CD4-positive, alpha-beta T cell treated with Interleukin-10 for 1 hour (primary cell): ENCODE data around the gene ACP3.
"Not testable (repeated sequence)": the region's sequence is repeated elsewhere in the genome, so short reads cannot be mapped to it uniquely, and the experiment has no call there.

Experiments
- DNase-seq: peaks from one replicate; pipeline ENCODE4 v3.0.0-alpha.2; 2020

The ACP3 gene

DNA sequence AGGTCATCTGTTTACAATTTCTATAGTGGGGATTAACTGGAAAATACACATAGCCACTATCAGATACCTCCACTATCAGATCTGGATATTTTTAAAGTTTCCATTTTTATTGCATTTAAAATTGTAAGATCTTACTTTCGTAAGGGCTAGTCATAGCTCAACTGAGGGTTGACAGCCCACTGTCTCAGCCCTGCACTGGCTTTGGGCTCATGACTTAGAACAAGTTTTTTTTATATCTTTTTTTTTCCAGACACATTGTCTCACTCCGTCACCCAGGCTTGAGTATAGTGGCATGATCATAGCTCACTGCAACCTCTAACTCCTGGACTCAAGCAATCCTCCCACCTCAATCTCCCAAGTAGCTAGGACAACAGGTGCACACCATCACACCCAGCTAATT lies 51.3 kb downstream of the ACP3 start:
- DNase-seq, result no peak

DNA sequence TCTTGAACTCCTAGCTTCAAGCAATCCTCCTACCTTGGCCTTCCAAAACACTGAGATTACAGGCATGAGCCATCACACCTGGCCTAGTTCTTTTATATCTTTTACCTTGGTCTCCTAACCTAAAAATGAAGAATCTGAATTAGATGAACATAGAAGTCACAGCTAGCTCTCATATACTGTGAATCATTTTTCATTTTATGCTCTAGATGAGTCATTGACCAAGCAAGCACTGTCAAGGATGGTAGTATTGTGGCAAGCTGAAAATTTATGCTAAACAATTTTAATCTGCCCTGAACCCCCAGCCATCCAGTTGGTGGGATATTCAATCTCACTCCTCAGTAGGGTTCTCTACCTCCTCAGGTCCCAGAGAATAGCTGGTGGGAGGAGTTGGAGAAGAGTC lies 51.8 kb downstream of the ACP3 start:
- no peak for DNase-seq

DNA sequence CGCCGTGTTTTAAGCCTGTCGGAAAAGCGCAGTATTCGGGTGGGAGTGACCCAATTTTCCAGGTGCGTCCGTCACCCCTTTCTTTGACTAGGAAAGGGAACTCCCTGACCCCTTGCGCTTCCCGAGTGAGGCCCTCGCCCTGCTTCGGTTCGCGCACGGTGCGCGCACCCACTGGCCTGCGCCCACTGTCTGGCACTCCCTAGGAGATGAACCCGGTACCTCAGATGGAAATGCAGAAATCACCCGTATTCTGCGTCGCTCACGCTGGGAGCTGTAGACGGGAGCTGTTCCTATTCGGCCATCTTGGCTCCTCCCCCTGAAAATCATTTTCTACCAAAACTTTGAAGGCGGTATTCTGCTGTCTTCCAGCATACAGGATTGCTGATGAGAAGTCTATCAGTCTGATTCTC lies 59.7 kb downstream of the ACP3 start:
- not testable (repeated sequence) for DNase-seq

DNA sequence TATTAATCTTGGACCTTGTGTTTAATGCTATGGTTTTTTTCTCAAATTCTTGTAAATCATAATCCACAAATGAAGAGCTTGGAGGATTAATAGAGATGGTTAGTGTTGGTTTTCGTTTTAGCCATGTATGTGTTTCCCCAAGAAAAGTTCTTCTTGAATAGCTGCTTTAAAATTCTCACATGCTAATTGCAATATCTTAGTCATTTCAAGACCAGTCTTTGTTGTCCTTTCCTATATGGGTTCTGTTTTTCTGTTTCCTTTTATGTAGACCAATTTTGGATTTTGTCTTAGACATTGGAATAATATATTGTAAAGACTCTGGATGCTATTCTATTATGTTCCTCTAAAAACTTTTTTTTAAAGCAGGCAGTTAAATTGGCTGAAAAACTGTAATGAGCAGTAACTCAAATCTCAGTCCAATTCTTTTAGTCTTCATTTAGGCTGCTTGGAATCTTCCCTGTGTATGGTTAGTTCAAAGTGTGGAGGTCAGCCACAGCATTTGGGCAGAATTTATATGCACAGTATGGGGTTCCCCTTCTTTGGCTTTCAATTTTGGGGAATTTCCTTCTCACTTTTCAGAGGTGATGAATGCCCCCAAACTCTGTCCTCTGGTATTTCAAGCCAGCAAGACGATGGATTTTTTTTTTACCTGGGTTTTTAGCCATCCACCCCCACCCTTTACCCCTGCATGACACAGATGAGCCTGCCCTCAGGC lies 61.0 kb downstream of the ACP3 start:
- DNase-seq, result no peak

DNA sequence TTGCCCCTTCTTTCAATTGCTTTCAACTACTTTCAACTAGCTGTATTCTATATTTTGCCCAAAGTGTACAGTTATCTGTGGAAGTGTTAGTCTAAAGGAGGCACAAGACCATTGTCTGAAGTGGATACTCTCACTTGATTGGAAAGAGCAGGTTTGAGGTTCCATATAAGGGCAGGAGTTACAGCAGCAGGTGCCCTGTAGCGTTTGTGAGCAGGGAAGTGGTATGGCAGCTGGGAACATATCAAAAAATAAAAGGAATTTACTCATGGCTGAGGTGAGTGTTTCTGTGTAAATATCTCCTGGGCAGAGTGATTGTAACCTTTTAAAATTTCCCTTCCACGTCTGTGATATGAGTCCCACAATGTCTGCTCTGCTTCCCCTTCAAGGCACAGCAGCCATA lies 61.6 kb downstream of the ACP3 start:
- no peak for DNase-seq

DNA sequence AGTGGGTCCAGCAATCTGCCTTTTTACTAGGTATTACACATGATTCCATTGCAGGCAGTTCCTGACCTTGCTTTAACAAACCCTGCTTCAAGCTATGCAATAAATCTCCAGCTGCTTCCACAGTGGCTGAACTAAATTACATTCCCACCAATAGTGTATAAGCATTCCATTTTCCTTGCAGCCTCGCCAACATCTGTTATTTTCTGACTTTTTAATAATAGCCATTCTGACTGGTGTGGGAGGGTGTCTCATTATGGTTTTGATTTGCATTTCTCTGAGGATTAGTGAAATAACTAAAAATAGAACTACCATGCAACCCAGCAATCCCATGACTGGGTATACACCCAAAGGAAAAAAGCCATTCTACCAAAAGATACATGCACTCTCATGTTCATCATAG lies 63.7 kb downstream of the ACP3 start:
- no peak for DNase-seq

DNA sequence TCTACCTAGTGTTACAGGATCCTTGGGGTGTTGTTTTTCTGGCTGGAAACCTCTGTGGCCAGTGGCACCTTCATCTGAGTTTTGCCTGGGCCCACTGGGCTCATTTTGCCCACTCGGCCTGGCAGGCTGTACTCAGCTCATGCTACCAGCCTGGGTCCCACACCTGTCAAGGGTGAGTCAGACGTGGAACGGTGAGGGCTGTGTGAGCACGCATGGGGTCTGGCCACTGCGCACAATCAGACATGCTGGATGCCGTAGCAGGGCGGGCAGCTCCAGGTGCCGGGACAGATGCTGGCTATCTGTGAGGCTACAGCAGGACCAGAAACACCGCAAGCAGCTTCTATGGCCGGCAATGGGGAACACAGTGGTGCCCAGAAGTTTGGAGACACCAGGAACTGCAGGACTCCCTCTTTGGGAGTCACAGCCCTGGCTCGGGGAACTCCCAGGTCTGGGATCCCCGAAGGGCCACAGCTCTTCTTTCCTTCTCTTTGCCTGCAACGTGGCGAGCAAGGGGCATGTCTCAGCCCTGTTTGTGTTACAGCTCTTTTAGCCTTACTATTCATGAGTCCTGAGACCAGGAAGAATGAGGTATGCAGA lies 64.2 kb downstream of the ACP3 start:
- no peak for DNase-seq

DNA sequence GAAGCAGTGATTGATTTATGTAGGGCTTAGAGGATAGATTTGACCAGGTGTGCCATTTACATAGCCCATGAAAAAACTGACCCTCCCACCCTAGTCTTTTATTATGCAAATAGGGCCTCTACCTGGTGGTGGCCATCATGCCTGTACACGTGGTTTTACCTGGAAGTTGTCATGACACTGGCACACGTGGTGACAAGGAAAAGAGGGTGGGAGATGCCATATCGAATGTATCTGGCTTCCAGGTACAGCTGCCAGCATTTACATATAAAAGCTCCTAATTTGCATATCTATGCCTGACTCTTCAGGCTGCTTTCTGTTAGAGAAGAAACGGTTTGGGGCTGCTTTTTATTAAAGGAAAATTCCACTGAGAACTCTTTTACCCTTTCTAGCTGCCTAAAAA lies 65.1 kb downstream of the ACP3 start:
- no peak for DNase-seq

DNA sequence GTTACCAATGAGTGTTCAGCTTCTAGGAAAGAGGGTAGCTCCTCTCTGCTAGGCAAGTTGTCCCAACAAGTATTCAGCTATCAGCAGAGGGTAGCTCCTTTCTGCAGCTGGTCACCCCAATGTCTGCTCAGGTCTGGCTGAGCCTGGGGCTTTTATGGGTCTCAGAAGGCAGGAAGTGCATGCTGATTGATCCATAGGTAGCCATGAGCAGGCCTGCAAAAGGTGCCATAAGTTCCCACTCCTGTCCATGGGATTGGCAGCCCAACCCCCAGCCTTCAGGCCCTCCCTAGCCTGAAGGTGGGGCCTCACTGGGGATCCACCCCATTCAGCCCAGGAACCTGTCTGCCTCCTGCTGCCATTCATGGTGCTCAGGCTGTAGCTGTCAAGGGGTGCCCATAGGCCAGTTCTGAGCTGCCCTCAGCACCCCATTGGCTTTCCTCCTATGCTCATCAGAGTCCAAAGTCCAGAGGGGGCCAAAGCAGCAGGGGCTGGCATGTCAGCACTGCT lies 65.5 kb downstream of the ACP3 start:
- no peak for DNase-seq

DNA sequence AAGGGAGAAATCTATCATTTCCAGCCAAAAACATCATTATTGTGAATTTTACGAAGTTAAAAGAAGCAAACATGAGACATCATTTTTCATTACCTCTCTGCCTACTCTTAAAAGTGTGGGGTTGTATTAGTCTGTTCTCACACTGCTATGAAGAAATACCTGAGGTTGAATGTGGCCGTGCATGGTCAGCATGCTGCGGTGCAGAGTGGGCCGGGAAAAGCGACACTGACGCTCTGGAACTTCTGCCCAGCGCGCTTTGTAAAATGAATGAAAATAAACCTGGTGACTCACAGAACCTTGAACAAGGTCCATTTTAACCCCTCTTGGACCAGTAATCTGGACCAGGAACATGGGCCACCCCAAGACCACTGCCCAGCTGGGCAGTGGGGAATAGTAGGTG lies 69.1 kb downstream of the ACP3 start:
- no peak for DNase-seq

DNA sequence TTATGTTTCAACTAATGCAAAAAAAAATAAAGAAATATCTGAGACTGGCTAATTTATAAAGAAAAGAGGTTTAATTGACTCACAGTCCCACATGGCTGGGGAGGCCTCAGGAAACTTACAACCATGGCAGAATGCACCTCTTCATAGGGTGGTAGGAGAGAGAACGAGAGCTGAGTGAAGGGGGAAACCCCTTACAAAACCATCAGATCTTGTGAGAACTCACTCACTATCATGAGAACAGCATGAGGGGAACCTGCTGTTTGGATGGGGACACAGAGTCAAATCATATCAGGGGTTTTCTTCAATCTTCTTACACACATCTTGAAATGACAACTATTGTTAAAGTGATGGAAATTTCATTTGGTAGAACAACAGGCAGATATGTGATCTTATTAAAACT lies 75.5 kb downstream of the ACP3 start:
- DNase-seq, result not testable (repeated sequence)

DNA sequence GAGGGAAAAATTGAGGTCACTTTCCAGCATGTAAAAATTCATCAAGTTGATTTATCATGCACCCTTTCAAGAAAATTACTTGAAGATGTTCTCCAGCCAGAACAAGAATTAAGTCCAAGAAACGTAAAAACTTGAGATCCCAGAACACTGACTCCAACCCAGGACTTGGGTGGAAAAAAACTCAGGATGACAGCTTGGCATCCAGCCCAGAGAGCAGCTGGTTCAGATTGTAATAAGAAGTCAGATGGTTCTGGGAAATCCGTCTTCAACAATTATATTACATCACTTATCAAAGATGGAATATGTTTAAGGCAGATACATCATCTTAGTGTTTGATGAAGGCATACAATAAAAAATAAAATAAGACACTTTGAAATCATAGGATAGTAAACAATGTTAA lies 77.1 kb downstream of the ACP3 start:
- no peak for DNase-seq

DNA sequence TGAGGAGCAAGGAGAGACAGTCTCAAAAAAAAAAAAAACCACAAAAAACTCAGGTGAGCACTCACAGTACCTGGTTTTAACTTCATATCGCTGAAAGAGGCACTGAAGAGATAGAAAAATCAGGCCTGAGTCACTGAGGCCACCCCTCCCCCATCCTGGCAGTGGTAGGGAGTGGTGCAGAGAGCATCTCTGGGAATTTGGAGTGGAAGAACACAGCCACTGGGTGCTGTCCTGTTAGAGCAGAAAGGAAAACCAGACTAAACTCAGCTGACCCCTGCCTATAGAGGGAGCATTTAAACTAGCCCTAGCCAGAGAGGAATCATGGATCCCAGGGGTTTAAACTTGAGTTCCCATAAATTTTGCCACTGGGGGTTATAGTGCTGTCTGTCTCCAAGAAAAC lies 77.9 kb downstream of the ACP3 start:
- DNase-seq, result no peak

DNA sequence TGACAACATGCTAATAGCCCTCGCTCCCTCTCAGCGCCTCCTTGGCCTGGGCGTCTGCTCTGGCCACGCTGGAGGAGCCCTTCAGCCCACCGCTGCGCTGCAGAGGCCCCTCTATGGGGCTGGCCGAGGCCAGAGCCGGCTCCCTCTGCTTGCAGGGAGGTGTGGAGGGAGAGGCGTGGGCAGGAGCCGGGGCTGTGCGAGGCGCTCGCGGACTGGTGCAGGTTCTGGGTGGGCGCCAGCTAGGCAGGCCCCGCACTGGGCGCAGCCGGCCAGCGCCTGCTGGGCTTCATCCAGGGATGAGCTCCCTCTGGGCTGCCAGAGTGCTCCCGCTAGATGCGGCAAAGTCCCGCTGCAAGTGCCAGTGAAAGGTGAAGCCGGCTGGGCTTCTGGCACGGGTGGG lies 79.0 kb downstream of the ACP3 start:
- DNase-seq, result no peak

DNA sequence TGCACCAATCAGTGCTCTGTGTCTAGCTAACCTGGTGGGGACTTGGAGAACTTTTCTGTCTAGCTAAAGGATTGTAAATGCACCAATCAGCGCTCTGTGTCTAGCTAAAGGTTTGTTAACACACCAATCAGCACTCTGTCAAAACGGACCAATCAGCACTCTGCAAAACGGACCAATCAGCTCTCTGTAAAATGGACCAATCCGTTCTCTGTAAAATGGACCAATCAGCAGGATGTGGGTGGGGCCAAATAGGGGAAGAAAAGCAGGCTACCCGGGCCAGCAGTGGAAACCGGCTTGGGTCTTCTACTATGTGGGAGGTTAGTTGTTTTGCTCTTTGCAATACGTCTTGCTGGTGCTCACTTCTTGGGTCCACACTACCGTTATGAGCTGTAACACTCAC lies 79.6 kb downstream of the ACP3 start:
- DNase-seq, result not testable (repeated sequence)

DNA sequence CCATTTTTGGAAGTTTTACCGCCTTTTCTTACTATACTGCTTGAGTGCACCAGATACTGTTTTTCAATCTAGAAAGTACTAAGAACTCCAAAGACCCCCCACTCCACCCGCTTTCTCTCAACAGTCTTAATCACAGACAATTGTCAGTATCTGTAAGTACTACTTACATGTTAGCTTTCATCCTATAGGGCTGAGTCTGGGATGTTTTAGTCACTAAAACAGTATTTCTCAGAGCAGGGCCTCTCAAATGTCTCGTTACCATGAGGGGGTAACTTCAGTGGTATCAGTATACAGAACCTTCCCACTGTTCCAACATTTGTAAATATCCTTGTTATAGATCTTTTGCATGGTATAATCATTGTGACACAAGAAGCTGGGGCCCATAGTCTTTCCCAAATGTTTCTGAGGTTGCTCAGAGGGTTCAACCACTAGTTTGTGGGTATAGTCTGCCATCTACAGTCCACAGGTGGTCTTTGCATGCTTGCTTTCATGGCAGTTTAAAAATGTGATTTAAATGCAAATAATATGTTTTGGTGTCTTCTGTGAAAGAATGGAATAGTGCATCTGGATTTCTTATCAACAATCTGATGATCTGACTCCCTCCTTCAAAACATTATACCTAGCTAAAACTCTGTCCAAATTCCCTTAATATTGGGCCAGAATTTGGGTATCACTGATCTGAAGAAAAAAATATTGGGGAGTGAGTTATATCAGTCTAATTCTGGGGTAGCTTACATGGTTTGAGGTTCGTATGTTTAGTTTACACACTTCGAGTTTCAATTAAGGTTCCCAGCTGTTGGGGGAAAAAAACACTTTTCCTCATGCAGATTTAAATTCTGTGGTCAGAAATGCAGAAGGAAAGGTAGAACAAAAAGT lies 82.1 kb downstream of the ACP3 start:
- peak; percentile 40 for DNase-seq

DNA sequence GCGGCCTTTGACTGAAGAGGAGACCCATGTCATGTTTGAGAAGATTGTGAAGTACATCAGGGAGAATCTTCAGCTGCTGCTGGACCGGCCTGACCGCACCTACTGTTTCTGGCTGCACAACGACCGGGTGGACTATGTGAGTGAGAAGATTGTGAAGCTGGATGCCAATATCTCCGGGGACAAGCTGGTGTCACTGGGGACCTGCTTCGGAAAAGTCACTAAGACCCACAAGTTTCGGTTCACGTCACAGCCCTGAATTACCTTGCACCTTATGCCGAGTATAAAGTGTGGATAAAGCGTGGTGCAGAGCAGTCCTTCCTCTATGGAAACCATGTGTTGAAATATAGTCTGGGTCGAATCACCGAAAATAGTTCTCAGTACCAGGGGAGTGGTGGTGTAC lies 84.0 kb downstream of the ACP3 start:
- no peak for DNase-seq

DNA sequence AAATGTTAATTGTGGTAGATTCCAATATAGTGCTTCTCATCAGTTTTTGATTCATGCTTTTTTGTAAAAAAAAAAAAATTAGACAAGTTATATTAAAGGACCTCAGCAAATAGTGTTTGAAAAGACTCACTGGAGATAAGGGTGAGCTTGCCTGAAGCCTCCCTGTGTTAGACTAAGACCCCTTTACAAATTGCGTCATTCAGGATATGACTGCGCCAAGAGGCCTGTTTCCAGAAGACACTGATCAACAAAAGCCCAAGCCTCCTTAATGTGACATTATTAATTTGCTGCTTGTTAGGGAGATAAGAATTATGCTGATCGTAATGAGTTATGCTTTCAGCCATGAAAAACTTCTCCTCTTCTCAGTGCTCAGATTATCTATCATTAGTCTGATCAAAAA lies 87.1 kb downstream of the ACP3 start:
- no peak for DNase-seq

DNA sequence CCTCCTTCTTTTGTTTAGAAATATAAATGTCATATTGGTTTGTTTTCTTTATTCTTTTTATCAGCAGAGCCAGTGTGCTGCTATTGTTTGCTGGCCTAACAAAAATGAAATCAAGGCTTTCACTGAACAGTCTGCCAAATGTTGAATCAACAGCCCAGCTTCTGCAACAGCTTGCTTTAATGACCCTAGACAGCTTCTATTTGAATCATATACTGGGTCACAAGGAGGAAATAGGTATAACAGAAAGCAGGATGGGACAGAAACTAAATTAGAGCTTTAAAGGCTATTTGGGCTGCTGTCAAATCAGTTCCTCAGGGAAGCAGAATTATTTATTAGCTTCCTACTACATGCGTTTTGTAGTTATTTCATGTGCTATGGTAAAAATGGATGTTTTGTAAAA lies 88.0 kb downstream of the ACP3 start:
- no peak for DNase-seq

DNA sequence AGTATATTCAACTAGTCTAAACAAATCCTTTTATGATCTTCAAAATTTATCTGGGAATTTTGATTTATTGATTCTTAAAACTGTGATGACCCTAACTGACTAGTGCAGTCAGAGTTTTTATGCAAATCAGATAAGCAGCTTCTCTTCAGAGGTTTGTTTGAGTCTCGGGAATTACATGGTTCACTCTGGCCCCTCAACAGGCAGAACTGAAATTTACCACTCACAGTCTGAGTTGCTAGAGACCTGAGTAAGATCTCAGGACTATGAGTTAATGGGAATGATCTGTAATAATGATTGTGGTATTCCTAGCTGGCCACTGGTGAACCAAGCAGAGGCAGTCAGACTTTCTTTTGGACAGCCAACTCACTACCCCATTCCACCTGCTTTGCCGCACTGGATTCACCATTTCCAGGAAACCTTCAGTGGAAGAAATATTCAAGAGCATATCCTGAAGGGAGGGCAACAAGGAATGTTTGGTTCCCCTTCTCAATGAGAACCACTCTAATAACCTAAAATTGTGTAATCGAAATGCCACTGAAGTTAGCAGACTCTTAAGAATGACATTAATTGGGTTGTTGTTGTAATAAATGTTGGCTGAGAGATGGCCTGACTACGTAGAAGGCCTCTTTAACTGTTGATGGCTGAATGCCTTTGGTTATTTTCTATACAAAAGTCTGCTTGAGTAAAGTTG lies 88.5 kb downstream of the ACP3 start:
- DNase-seq, result no peak

DNA sequence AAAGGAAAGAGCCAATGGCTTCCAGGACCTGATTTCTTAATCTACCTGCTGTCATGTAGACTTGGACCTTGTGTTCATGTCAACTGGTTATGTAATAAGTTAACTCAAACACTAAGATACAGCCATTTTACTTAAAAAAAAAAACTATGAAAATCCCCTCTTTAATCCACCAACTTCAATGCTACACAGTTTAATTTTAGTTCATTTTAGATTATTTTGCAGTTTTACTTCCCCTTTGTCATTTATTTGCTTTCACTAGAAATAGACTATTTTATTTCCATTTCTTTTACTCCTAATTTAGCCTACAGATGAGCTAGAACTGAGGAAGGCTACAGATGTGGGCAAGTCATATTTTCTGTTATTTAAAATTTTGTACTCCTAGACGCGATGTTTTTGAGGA lies 89.4 kb downstream of the ACP3 start:
- DNase-seq, result no peak

DNA sequence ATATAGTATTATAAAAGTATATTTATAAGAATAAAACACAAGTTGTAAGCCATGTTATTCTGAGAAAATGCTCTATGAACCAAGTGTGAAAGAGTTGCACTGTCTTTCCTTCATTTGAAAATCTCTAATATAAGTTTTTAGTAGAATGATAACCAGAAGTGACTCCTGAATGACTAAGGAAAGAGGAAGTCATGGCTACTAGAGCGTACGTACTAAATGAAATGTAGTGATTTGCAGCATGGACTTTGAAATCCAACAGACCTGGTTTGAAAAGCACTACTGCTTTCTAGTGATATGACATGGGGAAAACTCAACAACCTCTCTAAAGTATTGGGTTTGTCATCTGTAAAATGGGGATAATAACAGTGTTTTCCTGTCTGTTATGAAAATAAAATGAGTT lies 89.8 kb downstream of the ACP3 start:
- DNase-seq, result no peak
